Germinal center (tissue), 1 donor: Measurements from ENCODE around the gene CERS6.
"Not testable (repeated sequence)": the region's sequence is repeated elsewhere in the genome, so short reads cannot be mapped to it uniquely, and the experiment has no call there.

Experiments
- DNase-seq: peaks from one replicate; pipeline ENCODE4 v3.0.0; 2012; ENCODE audit warnings: mixed read lengths, low spot score

Gene CERS6

DNA sequence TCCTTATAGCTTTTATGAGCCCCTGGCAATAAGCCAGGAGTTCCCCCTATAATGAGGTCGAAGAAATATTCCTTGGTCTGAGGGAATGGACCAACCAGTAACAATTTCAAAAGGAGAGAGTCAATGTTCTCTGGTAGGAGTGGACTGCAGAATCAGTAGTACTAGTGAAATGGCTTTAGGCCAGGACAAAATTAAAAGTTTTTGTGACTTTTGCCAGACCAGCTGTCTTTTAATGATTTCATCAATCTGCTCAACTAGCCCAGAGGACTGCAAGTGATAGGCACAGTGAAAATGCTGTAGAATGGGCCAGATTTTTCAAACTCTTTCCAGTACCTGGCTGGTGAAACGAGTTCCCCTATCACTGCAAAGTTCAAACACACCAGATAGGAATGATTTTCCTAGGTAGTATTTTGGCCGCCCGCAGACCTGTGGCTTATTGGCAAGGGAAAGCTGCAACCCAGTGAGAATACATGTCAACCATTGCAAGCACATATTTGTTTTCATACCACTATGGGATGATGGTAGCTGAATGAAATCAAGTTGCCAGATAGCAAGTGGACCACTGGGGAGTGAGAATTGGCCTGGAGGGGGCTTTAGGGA is 45.5 kb downstream of the CERS6 start:
- no peak for DNase-seq

DNA sequence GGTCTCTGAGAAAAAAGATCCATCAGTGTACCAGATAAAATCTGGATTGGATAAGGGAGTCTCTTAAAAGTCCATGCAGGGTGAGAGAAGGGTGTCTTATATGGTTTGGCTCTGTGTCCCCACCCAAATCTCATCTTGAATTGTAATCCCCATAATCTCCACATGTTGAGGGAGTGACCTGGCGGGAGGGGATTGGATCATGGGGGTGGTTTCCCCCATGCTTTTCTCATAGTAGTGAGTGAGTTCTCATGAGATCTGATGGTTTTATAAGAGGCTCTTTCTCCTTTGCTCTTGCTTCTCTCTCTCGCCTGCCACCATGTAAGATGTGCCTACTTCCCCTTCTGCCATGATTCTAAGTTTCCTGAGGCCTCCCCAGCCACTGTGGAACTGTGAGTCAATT is 46.8 kb downstream of the CERS6 start:
- DNase-seq, result not testable (repeated sequence)

DNA sequence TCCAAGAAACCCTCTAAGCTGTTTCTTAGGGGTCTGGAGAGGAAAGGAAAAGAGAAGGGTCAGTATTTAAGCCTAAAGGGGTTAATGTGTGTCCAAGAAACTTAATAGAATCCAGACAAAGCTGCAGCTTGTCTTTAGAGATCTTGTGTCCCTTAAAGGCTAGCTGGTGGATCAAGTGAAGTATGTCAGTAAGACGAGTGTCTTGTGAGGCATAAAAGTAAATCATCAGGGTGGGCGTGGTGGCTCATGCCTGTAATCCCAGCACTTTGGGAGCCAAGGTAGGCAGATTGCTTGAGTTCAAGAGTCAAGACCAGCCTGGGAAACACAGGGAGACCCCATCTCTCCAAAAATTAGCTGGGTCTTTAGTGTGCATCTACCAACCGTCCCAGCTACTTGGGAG is 47.8 kb downstream of the CERS6 start:
- no peak for DNase-seq

DNA sequence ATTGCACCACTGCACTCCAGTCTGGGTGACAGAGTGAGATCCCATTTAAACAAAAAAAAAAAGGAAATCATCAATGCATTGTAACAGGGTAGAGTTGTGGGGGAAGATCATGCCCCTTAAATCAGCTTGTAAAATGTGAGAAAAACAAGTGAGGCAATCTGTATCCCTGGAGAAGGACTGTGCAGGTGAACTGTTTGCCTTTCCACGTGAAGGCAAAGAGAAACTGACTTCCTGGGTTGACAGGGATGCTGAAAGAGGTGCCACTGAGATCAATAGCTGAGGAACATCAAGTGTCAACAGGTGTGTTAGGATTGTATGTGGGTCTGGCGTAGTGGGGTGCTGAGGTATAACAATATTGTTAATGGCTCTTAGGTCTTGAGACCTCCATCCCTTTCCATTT is 48.3 kb downstream of the CERS6 start:
- no peak for DNase-seq

DNA sequence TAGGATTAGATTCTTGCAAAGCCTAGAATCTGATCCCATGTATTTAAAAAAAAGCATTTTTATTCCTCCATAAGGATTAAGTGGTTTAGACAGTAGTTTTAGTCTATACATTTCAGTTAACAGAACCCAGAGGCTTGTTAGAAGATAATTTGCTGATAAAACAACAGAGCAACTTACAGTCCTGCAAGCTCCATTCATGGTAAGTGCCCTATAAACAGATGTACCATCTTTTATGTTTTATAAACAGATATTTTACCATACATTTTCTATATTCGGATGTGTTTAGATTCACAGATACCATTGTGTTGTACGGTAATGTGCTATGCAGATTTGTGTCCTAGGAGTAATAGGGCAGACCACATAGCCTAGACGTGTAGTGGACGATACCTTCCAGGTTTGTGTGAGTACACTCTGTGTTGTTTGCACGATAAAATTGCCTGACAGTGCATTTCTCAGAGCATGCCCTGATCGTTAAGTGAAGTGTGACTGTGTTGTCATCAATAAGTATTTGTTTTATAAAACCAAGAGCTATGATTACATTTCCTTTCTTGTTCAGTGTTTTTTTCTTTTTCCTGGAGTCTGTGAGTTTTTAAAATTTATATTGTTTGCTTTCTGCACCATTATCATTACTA is 54.2 kb downstream of the CERS6 start:
- no peak for DNase-seq

DNA sequence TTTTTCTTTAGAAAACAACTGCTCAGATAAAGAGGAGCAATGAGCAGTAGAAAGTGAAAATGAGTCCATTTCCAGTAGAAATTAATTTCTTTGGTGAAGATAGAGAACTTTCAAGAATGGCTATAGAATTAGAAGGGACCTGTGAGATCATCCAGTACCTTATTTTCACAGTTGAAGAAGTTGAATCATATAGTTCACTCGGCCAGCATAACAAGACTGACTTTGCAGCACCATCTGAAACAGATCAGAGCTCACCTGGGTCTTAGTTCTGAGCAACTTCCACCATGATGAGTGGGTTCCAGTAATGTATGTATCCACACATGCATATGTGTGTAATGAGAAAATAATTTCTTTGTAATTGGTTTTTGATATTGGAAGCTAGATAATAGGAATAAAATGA is 58.6 kb downstream of the CERS6 start:
- no peak for DNase-seq

DNA sequence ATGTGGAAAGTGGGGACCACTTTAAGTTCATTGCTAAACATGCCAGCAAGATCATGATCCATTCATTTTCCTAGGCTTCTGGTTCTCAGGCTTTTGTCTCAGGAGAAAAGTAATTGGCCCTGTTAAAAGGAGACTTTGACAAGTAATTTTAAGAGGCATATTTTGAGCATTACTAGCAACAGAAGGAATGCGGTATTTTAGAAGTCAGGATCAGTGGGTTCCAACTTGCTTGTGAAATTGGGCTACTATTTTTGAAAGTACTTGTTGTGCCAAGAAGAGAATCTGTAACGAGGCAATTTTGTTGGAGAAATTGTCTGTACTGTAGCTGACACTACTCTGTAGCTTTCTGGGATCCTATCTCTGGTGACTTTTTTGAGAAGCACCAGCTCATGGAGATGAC is 59.4 kb downstream of the CERS6 start:
- no peak for DNase-seq

DNA sequence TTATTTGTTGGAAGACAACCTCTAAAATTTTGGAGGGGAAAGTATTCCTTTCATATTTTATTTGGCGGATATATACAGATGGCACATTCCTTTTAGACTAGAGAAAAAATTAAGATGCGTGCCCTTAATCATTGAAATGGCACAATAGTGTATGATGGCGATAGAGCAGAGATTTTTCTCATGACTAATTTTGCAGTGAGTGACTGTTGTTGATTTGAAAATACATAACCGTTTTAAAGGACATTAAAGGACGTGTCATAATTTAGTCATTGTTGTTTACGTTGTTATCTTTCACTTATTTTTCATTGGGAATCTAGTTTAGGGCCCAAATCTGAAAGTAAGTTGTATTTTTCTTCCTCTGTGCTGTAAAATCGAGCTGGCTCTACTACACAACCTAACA is 61.7 kb downstream of the CERS6 start:
- no peak for DNase-seq

DNA sequence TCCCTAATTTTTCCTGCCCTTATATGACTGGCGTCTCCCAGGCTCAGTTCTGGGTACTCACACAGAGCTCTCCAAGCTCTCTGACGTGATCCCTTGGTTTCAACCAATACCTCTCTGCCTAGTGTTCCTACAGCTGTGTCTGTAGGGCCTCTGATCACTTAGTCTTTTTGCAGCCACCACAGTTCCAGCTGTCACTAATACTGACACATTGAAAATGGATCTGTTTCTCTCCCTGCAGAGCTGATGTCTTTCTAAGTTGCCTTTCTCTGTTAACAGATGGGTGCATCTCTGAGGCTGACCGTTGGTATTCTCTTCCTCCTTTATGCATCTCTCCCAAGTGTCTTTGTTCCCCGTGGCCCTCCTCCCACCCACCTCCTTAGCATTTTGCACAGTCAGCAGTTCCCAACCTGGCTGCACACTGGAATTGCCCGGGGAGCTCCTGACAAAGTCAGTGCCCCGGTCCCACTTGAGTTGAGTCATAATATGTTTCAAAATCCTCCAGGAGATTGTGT is 62.5 kb downstream of the CERS6 start:
- DNase-seq, result no peak

DNA sequence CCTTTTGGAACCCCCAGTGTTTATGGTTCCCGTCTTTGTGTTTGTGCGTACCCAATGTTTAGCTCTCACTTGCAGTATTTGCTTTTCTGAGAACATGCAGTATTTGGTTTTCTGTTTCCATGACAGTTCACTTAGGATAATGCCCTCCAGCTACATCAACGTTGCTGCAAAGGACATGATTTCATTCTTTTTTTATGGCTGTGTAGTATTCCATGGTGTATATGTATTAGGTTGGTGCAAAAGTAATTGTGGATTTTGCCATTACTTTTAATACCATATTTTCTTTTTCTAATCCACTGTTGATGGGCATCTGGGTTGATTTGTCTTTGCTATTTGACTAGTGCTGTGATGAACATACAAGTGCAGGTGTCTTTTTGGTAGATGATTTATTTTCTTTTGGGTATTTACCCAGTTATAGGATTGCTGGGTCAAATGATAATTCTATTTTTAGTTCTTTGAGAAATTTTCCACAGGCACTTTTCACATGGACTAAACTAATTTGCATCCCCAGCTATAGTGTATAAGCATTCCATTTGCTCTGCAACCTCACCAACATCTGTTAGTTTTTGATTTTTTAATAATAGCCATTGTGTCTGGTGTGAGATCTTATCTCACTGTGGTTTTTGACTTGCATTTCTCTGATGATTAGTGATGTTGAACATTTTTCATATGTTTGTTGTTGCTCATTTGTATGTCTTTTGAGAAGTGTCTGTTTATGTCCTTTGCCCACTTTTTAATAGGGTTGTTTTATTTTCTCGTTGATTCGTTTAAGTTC is 63.6 kb downstream of the CERS6 start:
- DNase-seq, result no peak

DNA sequence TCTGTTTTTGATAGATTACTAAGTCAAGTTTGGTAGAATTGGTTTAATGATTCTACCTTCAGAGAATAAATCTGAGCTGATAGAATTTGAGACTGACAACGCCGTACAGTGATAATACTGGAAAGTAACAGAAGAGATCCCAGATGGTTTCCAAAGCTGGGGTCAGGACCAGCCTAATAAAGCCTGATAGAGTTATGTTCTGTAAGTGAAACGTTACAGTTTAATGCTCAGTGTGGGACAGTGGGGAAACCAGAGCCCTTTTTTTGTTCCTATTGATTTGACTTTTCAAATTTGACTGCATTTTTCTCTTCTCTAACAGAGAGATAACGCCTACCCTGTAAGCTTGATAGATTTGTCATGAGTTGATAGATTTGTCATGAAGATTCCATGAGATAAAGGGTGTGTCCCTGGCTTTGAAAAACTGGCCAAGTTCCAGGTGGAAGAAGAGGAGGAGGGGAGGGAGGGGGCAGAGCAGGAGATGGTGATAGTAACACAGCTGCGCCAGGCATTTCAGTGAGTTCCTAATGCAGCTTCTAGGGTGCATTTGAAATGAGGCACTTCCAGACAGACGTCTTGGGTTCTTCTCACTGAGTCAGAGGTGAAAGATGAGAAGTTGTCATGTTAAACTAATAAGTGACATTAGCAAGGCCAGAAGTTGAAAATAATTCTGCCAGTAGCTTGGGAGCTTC is 65.1 kb downstream of the CERS6 start:
- no peak for DNase-seq

DNA sequence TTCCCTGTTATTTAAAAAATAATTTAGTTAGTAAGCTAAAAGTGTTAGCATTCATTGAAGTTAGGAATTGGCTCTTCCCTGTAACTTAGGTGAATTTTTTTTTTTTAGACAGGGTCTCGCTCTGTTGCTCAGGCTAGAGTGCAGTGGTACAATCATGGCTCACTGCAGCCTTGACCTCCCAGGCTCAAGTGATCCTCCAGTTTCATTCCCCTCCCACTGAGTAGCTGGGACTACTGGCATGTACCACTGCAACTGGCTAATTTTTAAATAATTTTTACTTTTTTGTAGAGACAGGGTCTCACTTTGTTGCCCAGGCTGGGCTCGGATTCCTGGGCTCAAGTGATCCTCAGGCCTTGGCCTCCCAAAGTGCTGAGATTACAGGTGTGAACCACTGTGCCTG is 66.4 kb downstream of the CERS6 start:
- DNase-seq, result no peak

DNA sequence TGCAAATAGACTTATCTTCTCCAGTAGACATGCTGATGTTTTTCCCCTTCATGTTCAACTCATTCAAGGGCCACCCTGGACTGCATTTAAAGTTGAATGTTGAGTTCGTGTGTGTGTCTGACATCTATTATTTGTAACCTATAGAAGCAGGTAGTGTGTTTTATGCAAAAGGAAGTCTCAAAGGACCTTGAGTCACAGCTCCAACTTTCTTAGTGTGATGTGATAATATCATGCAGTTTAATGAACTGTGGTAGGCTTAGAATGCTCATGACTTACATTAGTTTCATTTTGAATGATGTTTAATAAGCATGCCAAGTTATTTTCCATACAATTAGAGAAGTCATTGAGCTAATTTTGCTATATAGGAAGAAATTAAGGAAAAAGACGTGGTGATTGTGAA is 67.9 kb downstream of the CERS6 start:
- no peak for DNase-seq

DNA sequence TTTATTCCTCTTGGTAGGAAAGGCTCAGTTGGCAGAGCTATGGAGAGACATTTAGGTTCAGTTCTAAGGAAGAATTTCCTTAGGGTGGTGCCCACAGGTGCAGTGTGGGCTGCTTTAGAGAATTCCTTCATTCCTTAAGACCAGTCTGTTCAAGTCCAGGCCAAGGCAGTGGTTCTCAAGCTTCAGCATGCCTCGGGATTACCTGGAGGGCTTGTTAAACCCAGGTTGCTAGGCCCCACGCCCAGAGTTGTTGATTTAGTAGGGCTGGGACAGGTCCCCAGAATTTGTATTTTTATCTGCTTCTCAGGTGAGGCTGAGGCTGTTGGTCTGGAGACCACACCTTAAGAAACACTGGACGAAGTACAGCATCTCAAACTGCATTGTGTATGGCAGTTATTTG is 68.9 kb downstream of the CERS6 start:
- DNase-seq, result no peak

DNA sequence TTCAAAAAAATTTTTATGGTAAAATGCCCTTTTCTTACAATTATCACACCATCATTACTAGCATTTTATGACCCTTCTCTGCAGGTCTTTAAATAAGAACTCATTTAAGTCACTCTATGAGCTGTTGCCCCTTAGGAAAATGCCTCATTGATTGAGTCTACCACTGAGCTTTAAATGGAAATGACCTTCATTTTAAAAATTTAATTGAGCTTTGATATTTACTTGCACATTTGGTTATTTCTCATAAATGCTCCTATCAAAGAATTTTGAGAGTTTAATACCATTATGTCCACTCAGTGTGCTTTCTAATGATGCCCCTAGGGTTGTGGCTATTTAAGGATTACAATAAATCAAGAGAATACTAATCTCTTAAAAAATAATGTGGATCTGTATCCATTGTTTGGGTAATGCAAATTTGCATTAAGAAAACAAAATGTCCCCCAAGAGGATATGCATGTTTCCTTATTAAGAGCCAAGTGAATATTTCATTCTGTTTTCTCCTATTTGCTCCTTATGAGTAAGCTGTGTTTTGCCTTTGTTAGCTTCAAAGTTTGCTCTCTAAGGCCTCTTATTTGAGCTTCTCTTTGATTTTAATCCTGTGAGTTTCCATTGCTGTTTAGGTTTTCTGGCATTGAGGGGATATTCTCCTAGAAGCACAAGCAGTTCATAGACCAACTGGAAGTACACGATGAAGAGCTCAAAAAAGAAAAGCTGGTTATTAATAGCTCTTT is 69.8 kb downstream of the CERS6 start:
- DNase-seq, result no peak

DNA sequence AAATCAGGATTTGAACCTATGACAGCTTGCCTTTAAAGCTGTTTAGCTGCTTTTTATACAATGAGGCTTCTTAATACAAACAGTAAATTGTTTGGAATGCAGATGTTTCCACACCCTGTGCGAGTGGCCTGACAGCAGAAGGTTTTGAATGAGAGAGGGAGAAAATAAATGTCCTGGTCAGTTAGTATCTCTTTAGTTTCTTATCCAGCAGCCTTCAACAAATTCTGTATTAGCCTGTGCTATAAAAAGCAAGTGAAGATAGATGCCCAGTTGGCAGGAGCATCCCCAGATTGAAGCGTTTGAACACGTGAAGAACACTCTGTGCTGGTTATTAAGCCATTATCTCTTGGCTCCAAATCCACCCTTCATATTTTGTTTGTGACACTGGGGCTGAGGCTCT is 70.6 kb downstream of the CERS6 start:
- DNase-seq, result no peak

DNA sequence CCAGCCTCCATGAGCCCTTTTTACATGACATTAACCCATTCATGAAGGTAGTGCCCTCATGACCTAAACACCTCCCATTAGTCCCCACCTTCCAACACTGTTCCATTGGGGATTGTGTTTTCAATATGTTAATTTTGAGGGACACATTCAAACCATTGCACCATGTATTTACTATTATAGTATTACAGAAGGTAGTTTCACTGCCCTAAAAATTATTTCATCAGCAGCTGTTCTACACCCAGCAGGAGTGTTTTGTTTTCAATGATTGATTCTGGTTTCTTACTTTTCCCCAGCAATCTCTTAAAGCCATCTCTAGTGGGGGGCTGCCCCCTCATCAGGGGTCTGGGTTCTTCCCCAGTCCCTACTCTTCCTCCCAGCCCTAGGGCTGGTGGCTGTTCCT is 71.9 kb downstream of the CERS6 start:
- DNase-seq, result no peak

DNA sequence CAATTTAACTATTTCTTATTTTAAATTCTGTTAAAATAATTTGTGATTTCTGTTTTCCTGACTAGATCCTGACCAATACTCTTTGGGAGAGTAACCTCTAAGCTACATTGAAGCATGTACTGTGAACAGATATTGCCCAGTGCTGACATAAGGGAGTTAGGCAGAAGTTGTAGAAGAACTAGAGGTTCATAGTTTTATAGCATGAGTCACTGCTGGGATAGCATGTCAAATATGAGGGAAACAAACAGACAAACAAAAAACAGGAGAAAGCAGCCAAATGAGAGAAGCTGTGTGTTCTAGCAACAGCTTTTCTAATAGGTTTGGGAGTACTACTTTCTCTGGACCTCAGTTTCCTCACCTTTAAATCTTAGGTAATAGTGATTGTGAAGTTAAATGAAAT is 72.4 kb downstream of the CERS6 start:
- no peak for DNase-seq

DNA sequence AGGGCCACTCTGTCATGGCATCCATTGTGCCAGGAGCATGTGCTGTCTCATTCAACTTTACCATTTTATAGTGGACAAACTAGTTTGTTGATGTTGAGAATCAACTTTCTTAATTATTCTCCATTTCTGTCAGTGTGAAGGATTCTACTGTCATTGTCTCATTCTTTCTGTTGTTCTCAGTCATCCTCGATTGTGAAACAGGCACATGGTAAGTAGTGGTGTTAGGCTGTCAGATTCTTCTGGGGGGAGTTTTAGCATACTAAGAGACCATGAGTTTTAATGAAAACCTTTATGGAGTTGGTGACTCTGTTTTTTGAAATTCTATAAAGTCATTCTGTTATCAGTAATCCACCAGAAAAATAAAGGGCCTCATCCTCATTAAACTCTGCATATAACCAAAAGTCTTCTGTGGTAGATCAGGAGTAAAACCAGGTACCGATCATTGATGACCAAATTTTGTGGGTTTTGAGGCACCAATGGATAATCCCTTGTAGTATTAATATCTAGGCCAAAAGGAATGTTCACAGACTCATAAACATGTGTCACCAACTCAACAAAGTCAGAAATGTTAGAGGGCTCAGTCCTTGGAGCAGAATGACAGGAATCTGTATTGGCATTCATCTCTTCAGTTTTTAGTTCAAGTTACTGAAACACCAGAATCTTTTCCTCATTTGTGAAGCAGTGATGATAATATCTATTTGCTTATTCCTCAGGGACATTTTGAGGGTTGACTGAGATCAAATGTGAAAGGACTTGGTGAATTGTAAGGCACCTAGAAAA is 73.2 kb downstream of the CERS6 start:
- no peak for DNase-seq

DNA sequence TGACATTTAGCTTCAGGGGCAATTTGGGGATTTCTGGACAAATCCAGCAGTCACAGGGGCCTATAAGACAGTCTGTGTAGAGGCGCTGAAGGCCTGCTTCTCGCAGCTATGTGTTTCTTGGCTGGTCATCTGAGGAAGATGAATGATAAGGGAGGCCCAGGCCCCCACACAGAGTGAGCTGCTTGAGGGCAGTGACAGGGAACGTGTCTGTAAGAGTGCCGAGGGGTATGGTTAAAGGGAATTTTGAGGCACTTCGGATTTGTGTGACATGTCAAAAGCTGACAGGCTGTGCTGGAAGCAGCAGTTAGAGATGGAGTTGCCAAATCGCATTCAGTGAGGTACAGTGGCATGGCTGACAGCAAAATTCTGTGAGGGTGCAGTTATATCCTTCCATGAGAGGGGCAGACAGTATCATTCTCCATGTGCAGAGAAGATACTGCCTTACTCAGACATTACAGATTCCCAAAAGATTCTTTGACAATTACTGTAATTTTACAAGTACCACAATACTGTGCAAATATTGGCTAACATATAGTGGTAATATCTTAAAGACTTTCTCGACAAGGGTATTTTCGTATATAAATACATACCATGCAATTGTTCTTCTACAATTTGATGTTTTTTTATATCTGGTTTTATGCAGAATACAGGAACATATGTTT is 74.0 kb downstream of the CERS6 start:
- DNase-seq, result no peak
